GM12865 (cell line): ENCODE data around the gene TXK.
A peak's percentile ranks its signal among the peaks of the same experiment; 100 is the strongest.
"Not testable (repeated sequence)": the region's sequence is repeated elsewhere in the genome, so short reads cannot be mapped to it uniquely, and the experiment has no call there.

Source experiments
- DNase-seq: peaks from one replicate; pipeline ENCODE4 v3.0.0; 2010; ENCODE audit warnings: low read depth
- H3K4me3 ChIP-seq: 2 replicates; pipeline ENCODE4 v1.5.1; 2011; ENCODE audit warnings: mild to moderate bottlenecking, low read depth, low read length, control low read depth
- TF ChIP-seq, protein P1 (sequence below): IDR thresholded peaks from 2 replicates; pipeline ENCODE4 v1.5.1; 2011; ENCODE audit warnings: low read length, control low read depth, low read depth, inconsistent platforms; ENCODE audit not compliant: insufficient read depth; ENCODE audit errors: missing control alignments

TXK gene

GRCh38 chr4:48169636-48170035, 35.6 kb upstream of the TXK start:
- DNase-seq = no peak
- no peak overlapping the region for H3K4me3 ChIP-seq
- TF ChIP-seq, protein P1, sequence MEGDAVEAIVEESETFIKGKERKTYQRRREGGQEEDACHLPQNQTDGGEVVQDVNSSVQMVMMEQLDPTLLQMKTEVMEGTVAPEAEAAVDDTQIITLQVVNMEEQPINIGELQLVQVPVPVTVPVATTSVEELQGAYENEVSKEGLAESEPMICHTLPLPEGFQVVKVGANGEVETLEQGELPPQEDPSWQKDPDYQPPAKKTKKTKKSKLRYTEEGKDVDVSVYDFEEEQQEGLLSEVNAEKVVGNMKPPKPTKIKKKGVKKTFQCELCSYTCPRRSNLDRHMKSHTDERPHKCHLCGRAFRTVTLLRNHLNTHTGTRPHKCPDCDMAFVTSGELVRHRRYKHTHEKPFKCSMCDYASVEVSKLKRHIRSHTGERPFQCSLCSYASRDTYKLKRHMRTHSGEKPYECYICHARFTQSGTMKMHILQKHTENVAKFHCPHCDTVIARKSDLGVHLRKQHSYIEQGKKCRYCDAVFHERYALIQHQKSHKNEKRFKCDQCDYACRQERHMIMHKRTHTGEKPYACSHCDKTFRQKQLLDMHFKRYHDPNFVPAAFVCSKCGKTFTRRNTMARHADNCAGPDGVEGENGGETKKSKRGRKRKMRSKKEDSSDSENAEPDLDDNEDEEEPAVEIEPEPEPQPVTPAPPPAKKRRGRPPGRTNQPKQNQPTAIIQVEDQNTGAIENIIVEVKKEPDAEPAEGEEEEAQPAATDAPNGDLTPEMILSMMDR = no peak

DNA sequence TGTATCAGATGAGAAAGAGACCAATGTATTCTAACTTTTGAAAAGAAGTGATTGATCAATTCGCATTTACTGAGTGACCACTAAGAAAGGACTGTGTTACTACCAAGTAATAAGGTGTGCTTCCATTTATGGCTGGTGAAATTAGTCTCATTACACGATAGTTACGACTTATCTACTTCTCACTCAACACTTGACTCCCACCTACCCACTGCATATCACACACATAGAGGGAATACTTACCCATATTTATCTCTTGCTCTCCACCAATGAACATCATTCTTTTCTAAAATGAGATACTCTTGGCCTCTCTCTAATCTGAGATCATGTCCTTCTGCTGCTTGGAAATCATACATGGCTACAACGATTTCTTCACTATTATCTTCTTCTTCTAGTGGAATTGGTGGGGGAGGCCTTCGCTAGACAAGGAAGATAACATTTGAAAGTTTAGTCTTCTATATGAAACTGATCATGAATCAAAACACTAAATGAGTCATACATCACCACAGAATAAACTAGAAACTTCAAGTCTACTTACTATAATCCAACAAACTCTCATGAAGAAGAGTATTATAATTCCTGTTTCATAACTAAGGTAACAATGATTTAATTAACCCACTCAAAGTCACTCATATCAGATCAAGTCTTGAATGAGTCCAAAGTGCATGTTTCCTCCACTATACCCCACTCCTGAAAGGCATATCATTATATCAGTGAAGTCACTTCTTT, 33.7 kb upstream of the TXK start:
- no peak overlapping the region for H3K4me3 ChIP-seq
- TF ChIP-seq, protein P1 = no peak
- peak; percentile 30 for DNase-seq

- not testable (repeated sequence) for H3K4me3 ChIP-seq, DNase-seq
Measured at GRCh38 chr4:48164561-48164960, 30.5 kb upstream of the TXK start.

DNA sequence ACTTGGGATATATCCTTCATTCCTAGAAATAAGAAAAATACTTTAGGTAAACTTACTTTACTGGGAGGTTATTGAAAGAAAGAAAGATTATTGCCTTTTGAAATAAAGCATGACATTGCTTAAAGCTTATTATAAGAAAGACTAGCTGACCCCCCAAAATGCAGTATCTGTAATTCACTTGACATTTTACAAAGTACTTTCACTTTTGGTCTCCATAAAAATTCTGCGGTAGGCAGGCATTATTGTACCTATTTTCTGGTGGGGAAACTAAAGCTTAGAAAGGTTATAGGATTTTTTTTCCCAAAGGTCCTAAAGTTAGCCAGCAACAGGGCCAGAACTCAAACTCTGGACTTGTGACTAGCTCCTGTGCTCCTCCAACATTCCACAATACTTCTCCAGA, 29.7 kb upstream of the TXK start:
- TF ChIP-seq, protein P1 = no peak

DNA sequence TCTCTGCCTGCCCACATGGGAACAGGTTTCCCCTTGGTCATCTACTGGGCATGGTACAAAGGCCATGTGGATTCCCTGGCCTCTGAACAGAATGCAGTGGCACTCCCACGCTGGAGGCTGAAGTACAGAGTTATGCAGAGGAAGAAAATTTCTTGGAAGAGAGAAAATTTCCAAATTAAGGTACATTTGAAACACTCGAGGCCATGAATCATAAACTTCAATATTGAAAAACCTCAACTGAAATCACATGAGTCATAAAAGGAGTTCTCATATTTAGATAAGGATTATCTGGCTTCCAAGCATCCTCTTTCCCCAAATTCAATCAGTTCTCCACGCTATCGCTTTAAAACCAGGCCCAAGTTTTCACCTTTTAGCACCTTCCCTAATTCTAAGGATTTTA, 28.1 kb upstream of the TXK start:
- TF ChIP-seq, protein P1 = no peak

More for the DNA sequence above, 29.7 kb upstream of the TXK start:
- DNase-seq = no peak
- H3K4me3 ChIP-seq = no peak overlapping the region

GRCh38 chr4:48157271-48157670, 23.2 kb upstream of the TXK start:
- DNase-seq = no peak
- H3K4me3 ChIP-seq = no peak overlapping the region
- TF ChIP-seq, protein P1 = no peak

More for the DNA sequence above, 28.1 kb upstream of the TXK start:
- DNase-seq = no peak
- no peak overlapping the region for H3K4me3 ChIP-seq

- DNase-seq = no peak
- TF ChIP-seq, protein P1 = no peak
- no peak overlapping the region for H3K4me3 ChIP-seq
Measured at GRCh38 chr4:48156423-48156822, 22.4 kb upstream of the TXK start.
